C4-2B (cell line): Measurements from ENCODE around the gene SPIB.

Experiments
- H3K27ac ChIP-seq: fragments of 450-650 bp; 2 replicates; pipeline ENCODE4 v1.5.1; 2017
- ZFX ChIP-seq: fragments of 450-650 bp; IDR thresholded peaks from 2 replicates; pipeline ENCODE4 v1.6.1; 2017
- TF ChIP-seq, protein P1 (sequence below): fragments of 450-650 bp; conservative IDR thresholded peaks from 2 replicates; pipeline ENCODE4 v1.5.1; 2017; ENCODE audit warnings: mild to moderate bottlenecking

SPIB gene

DNA sequence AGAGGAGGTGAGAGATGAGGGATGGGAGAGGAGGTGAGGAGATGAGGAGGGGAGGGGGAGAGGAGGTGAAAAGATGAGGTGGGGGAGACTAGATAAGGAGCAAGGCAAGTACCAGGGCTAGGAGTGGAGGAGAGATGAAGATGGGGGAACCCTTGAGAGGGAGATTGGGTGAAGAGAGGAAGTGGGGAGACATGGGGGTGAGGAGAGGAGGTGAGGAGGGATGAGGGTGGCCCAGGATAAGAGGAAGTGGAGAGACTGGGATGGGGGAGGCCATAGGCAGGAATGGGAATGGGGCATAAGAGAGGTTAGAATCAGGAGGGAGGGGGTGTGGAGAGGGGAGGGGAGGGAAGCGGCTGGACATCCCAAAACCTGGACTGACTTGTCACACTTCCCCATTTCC, 40.9 kb downstream of the SPIB start:
- TF ChIP-seq, protein P1, sequence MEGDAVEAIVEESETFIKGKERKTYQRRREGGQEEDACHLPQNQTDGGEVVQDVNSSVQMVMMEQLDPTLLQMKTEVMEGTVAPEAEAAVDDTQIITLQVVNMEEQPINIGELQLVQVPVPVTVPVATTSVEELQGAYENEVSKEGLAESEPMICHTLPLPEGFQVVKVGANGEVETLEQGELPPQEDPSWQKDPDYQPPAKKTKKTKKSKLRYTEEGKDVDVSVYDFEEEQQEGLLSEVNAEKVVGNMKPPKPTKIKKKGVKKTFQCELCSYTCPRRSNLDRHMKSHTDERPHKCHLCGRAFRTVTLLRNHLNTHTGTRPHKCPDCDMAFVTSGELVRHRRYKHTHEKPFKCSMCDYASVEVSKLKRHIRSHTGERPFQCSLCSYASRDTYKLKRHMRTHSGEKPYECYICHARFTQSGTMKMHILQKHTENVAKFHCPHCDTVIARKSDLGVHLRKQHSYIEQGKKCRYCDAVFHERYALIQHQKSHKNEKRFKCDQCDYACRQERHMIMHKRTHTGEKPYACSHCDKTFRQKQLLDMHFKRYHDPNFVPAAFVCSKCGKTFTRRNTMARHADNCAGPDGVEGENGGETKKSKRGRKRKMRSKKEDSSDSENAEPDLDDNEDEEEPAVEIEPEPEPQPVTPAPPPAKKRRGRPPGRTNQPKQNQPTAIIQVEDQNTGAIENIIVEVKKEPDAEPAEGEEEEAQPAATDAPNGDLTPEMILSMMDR = no peak
- TF ChIP-seq ZFX = no peak
- no peak overlapping the region for H3K27ac ChIP-seq

DNA sequence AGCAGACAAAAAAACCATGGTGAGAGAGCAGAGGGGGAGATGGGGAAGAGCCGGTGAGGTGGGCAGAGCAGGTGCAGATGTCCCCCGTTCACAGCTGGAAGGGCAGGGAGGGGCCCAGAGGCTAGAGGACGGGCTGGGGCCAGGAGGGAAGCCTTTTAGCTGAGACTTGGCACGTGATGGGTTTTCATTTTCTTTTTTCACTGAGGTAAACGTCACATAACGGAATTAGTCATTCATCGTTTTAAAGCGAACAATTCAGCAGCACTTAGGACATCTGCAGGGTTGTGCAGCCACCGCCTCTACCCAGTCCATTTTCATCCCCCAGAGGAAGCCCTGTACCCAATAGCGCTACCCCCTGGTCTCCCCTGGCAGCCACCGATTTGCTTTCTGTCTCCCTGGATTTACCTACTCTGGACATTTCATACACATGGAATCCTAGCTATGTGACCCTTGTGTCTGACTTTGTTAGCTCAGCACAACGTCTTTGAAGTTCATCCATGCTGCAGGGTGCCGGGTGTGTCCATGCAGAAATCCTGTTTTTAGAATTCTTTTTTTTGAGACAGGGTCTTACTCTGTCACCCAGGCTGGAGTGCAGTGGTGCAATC, 41.5 kb downstream of the SPIB start:
- H3K27ac ChIP-seq = no peak overlapping the region
- TF ChIP-seq, protein P1 = no peak
- no peak for TF ChIP-seq ZFX

DNA sequence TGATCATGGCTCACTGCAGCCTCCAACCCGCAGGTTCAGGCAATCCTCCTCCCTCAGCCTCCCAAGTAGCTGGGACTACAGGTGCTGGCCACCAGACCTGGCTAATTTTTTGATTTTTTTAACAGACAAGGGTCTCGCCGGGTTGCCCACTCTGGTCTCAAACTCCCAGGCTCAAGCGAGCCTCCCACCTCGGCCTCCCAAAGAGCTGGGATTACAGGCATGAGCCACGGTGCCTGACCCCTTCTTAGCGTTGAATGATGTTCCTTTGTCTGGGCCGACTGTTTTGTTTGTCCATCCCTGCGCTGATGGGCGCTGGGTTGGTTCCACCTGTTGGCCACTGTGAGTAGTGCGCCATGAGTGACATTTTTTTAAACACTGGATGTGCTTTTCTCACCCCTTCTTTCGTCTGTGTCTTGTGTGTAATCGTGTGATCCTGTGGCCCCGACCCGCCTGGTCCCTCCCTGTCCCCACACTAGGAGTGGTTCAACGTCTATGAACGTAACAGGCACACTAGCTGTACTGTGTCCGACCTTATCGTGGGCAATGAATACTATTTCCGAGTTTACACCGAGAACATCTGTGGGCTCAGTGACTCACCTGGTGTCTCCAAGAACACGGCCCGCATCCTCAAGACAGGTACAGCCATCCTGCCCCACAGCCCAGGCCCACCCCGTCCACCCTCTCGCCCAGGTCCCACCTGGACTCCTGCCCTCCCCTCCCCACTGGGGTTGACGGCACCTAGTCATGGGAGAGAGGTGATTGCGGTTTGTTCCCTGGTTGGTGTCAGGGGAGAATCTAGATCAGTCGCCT, 42.5 kb downstream of the SPIB start:
- no peak overlapping the region for H3K27ac ChIP-seq
- TF ChIP-seq, protein P1 = peak; percentile 92
- no peak for TF ChIP-seq ZFX

DNA sequence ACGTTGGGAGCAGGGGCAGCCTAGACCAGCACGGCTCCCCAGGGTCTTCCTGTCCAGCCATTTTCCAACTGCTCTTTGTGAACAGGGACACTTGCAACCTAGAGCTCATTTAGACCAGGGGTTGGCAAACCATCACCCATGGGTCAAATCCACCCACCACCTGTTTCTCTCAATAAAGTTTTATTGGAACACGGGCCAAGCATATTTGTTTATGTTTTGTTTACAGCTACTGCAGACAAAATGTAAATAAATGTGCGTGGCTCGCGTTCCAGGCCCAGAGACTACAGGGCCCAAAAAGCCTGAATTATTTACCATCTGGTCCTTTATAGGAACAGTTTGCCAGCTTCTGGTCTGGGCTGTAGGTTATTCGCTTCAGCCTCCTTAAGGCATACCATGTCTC, 44.2 kb downstream of the SPIB start:
- no peak for TF ChIP-seq ZFX
- TF ChIP-seq, protein P1 = no peak
- no peak overlapping the region for H3K27ac ChIP-seq

DNA sequence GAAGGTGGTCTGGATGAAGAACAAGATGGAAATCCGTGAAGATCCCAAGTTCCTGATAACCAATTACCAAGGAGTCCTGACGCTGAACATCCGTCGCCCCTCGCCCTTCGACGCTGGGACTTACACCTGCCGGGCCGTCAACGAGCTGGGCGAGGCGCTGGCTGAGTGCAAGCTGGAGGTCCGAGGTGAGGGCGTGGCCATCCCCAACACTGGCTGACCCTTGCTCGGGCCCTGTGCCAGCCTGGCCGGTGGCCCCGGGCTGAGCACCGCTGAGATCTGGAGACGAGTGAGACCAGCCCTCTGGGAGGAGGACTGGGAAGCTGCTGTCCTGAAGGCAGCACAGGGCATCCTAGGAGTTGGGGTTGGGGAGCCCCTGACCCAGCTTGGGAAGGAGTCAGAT, 45.6 kb downstream of the SPIB start:
- TF ChIP-seq ZFX = no peak
- no peak overlapping the region for H3K27ac ChIP-seq

DNA sequence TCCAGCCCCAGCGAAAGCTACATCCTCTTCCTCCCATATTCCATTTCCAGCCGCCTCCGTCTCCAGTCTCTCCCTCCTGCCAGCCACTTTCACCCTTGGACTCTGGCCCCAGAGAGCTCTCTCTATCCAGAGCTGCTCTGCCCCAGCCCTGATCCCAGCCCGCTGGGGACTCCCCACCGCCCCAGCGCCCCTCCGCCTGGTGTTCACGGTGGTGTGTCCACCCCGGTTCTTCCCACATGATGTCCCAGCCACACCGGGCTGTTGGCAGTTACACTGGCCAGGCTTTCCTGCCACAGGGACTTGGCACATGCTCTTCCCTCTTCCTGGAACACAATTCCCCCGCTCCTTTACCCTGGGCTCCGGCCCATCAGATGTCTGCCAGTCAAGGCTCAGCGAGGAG, 46.3 kb downstream of the SPIB start:
- no peak overlapping the region for H3K27ac ChIP-seq
- TF ChIP-seq, protein P1 = no peak
- TF ChIP-seq ZFX = no peak

DNA sequence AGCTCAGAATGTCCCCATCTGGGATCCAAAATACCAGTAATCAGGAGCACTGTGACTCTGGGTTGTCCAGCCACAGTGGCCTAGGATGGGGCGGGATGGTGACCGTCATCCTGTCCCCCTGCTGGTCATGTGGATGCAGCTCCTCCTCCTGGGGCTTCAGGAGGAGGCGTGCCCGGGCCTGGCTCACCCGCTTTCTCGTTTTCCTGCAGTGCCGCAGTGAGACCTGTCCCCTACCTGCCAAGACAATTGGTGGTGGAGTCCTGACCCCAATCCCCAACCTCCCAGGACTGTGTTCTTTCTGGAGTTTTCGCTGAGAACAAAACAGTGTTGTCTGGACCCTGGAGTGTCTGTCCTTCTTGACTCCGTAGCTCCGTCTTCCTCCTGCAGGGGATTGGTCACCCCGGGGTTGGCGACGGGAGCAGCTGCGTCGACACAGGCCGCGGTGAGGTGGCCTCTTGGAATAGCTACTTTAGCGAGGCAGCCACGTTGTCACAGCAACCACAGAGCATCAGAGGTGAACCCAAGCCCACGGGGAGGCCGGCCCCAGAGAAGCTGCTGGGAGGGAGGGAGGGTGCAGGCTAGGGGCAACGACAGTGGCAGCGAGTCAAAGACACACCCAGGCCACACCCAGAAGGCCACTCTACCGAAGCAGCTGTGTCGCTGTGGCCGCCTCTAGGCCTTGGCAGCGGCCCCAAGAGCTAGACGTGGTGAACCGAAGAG, 47.4 kb downstream of the SPIB start:
- H3K27ac ChIP-seq = no peak overlapping the region
- TF ChIP-seq, protein P1 = no peak
- no peak for TF ChIP-seq ZFX
